ENCODE data around the gene RELCH. TPM values are rescaled to one million over a fixed set of nuclear protein-coding genes. Genes with fewer than 3 reads are reported as not detected.

The RELCH gene
- total and polyA plus RNA-seq, 2 of the 13 experiments (the other 11 are each of a cell fraction or from before 2014, with no cell fraction given): 5.6 to 31.7 TPM

GRCh38 chr18:62324181-62324828, 137.2 kb downstream of the RELCH start (continued):
- TF ChIP-seq ZNF839 (CRISPR knock-in tag; IDR thresholded peaks at IDR 0.05; ENCODE audit: borderline replicate concordance) (0 out of 2 replicates have a peak, but pooled peaks have one; percentile 16), MAFF (IDR thresholded peaks at IDR 0.05; ENCODE audit: low read depth, low read length) (peak; percentile 31; the same call in 1 of the 2 replicates), MAFK (conservative IDR thresholded peaks at IDR 0.05 in 1 of 2, IDR thresholded peaks at IDR 0.05 in 1 of 2; ENCODE audit: low read length in 2 of 2) (peak; percentile 61 to 65), ZSCAN21 (CRISPR knock-in tag; IDR thresholded peaks at IDR 0.05; ENCODE audit: borderline replicate concordance) (no peak)

GRCh38 chr18:62324917-62325805, 138.1 kb downstream of the RELCH start, which contains the start of gene TNFRSF11A:
TNFRSF11A (plus strand) TSS chr18:62325310; CDS start chr18:62325353, 43 bp downstream.
- Histone ChIP-seq H3K36me3 (replicated peaks in 1 of 2; ENCODE audit: control insufficient read depth in 1 of 2, insufficient read depth in 2 of 2, low read length in 2 of 2) (no peaks in the 10 kb centered on the region), H3K4me2 (ENCODE audit: low read depth, low read length) (peak within 1 kb of the TSS; percentile 91), H3K9ac (ENCODE audit: insufficient read depth, low read depth, low read length) (peak within 1 kb of the TSS; percentile 52), H4K20me1 (ENCODE audit: insufficient read depth, low read length) (no peaks in the 10 kb centered on the region), H2AFZ (ENCODE audit: low read length) (peak within 1 kb of the TSS; percentile 7), H3K79me2 (ENCODE audit: insufficient read depth, low read length) (peaks cover 14% of the 10 kb centered on the region), H3K4me3 (replicated peaks in 1 of 3; ENCODE audit: insufficient read depth in 1 of 3, low read depth in 2 of 3, low read length in 3 of 3) (peak within 1 kb of the TSS; percentile 67 to 90 (median 79)), H3K27me3 (ENCODE audit: control insufficient read depth in 1 of 2, insufficient read depth in 2 of 2, low read length in 2 of 2) (peaks cover 0 to 7% of the 10 kb centered on the region in 2 experiments; a peak in 2 of 5 replicates), H3K4me1 (ENCODE audit: insufficient read depth, low read length) (peaks cover 66% of the 10 kb centered on the region), H3K9me3 (ENCODE audit: low read length) (no peaks in the 10 kb centered on the region), H3K27ac (ENCODE audit: extremely low read length, insufficient read depth, low read length) (no peak within 1 kb of the TSS)
- CTCF ChIA-PET (ENCODE audit: low intra/inter-chr PET ratio, low total read pairs): interaction anchor here (1.3 to 1.4 kb wide), 2 partner anchors 75 to 259 kb away, joined by 4 to 5 read pairs; no protein-coding TSS in a partner anchor
- 0% methylated on average over 17 of the region's 99 CpGs for WGBS (ENCODE audit: low lambda C conversion rate)
- intact Hi-C loops (cut with micrococcal nuclease; ENCODE audit: unreplicated experiment) (loop anchor here (1.0 to 2.0 kb wide), 2 partner anchors 76 to 259 kb away; no protein-coding TSS in a partner anchor), in situ Hi-C loops (cut with HindIII; ENCODE audit: extremely low pct_ligation_motif_present, low pct_unique_long_range_greater_than_20kb) (loop anchor here (10.0 kb wide), 1 partner anchor 70 kb away; no protein-coding TSS in a partner anchor)
- POLR2A ChIA-PET: interaction anchor here (1.0 kb wide), 1 partner anchor 100 kb away, joined by 3 read pairs; no protein-coding TSS in a partner anchor
- BruUV-seq (replicated peaks): no TSS peak
- no peak for DNase-seq (ENCODE audit: low spot score)
- peak; percentile 91 for ATAC-seq
- no peak for FAIRE-seq
- TF ChIP-seq KDM5B (CRISPR knock-in tag; IDR thresholded peaks at IDR 0.05; ENCODE audit: borderline replicate concordance) (0 out of 2 replicates have a peak, but pooled peaks have one; percentile 6), BRCA1 (CRISPR knock-in tag; IDR thresholded peaks at IDR 0.05) (no peak), SMAD1 (CRISPR knock-in tag; IDR thresholded peaks at IDR 0.05; ENCODE audit: borderline replicate concordance, low read depth) (no peak), ZNF225 (CRISPR knock-in tag; IDR thresholded peaks at IDR 0.05) (peak; percentile 32; the same call in 1 of the 2 replicates), SP1 (IDR thresholded peaks at IDR 0.05) (no peak), SP1 (CRISPR knock-in tag; IDR thresholded peaks at IDR 0.05) (0 out of 2 replicates have a peak, but pooled peaks have one; percentile 27), ZC3H4 (CRISPR knock-in tag; IDR thresholded peaks at IDR 0.05; ENCODE audit: borderline replicate concordance) (no peak), TARDBP (CRISPR knock-in tag; IDR thresholded peaks at IDR 0.05) (no peak), ZNF367 (CRISPR knock-in tag; IDR thresholded peaks at IDR 0.05; ENCODE audit: borderline replicate concordance) (no peak), ZNF788 (CRISPR knock-in tag; IDR thresholded peaks at IDR 0.05; ENCODE audit: borderline replicate concordance) (0 out of 2 replicates have a peak, but pooled peaks have one; percentile 17), GATAD1 (CRISPR knock-in tag; IDR thresholded peaks at IDR 0.05) (0 out of 2 replicates have a peak, but pooled peaks have one; percentile 19), DR1 (CRISPR knock-in tag; IDR thresholded peaks at IDR 0.05) (no peak), HNRNPL (IDR thresholded peaks at IDR 0.05; ENCODE audit: low read depth, low read length) (no peak), ZNF530 (CRISPR knock-in tag; IDR thresholded peaks at IDR 0.05; ENCODE audit: low read depth) (no peak), ZKSCAN1 (IDR thresholded peaks at IDR 0.05; ENCODE audit: low read length) (peak; percentile 86), IKZF4 (CRISPR knock-in tag; IDR thresholded peaks at IDR 0.05; ENCODE audit: borderline replicate concordance, low read depth, not compliant biosample characterization) (no peak), ZEB1 (IDR thresholded peaks at IDR 0.05; ENCODE audit: insufficient replicate concordance, low read depth) (peak; percentile 45), CC2D1A (CRISPR knock-in tag; IDR thresholded peaks at IDR 0.05) (no peak)
